ENCODE measurements around the gene C4orf50.

DNA sequence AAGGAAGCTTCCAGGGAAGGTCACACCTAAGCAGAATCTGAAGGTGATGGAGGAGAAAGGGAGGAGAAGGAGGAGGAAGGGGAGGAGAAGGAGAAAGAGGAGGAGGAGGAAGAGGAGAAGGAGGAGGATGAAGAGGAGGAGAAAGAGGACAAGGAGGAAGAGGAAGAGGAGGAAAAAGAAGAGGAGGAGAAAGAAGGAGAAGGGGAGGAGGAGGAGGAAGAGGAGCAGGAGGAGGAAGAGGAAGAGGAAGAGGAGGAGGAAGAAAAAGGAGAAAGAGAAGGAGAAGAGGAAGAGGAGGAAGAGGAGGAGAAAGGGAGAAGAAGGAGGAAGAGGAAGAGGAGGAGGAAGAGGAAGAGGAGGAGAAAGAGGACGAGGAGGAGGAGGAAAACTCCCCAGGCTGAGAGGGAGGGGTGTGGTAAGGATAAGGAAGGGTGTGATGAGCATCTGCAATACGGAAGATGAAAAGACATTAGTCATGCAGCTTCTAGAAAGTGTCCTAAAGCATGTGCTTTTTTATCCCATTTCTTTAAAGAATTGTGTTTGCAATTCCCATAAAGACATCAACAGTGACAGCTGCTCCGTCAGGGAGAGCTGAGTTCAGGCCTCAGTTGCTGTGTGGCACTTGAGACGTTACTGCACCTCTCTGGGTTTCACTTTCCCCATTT lies 166.5 kb downstream of the C4orf50 start:
- no peak for TF ChIP-seq RAD21 (conservative IDR thresholded peaks at IDR 0.05)
- TF ChIP-seq, protein P1, sequence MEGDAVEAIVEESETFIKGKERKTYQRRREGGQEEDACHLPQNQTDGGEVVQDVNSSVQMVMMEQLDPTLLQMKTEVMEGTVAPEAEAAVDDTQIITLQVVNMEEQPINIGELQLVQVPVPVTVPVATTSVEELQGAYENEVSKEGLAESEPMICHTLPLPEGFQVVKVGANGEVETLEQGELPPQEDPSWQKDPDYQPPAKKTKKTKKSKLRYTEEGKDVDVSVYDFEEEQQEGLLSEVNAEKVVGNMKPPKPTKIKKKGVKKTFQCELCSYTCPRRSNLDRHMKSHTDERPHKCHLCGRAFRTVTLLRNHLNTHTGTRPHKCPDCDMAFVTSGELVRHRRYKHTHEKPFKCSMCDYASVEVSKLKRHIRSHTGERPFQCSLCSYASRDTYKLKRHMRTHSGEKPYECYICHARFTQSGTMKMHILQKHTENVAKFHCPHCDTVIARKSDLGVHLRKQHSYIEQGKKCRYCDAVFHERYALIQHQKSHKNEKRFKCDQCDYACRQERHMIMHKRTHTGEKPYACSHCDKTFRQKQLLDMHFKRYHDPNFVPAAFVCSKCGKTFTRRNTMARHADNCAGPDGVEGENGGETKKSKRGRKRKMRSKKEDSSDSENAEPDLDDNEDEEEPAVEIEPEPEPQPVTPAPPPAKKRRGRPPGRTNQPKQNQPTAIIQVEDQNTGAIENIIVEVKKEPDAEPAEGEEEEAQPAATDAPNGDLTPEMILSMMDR (IDR thresholded peaks at IDR 0.05; ENCODE audit: poor library complexity, severe bottlenecking), result no peak
- TF ChIP-seq POLR2AphosphoS5 (IDR thresholded peaks at IDR 0.05), result no peak
- TF ChIP-seq EZH2 (IDR thresholded peaks at IDR 0.05; ENCODE audit: borderline replicate concordance, insufficient read depth, low read length, poor library complexity, severe bottlenecking), result no peak
